Large intestine (tissue), 3 donors: ENCODE results near the gene SLC2A1. TPM values are rescaled to one million over a fixed set of nuclear protein-coding genes. Genes with fewer than 3 reads are reported as not detected.
A peak's percentile ranks its signal among the peaks of the same experiment; 100 is the strongest.

ENCODE experiments used
- DNase-seq, 2 donors: peaks; one replicate each; pipeline versions ENCODE4 v3.0.0 to v3.0.0-alpha.2; 2013
- H3K27ac ChIP-seq: one replicate; pipeline ENCODE4 v1.5.1; 2013; ENCODE audit warnings: low read length
- H3K27me3 ChIP-seq: 2 replicates; pipeline ENCODE4 v1.6.1; 2013; ENCODE audit warnings: low read length; ENCODE audit not compliant: control insufficient read depth, insufficient read depth
- H3K36me3 ChIP-seq: 2 replicates; pipeline ENCODE4 v1.6.1; 2013; ENCODE audit warnings: low read length; ENCODE audit not compliant: control insufficient read depth, insufficient read depth
- H3K4me1 ChIP-seq: one replicate; pipeline ENCODE4 v1.6.1; 2013; ENCODE audit warnings: low read length; ENCODE audit not compliant: control insufficient read depth, insufficient read depth
- H3K4me3 ChIP-seq: one replicate; pipeline ENCODE4 v1.5.1; 2013; ENCODE audit warnings: low read length
- H3K9me3 ChIP-seq: one replicate; pipeline ENCODE4 v1.6.1; 2013; ENCODE audit warnings: mild to moderate bottlenecking, low read depth, low read length, moderate library complexity; ENCODE audit not compliant: control insufficient read depth
- WGBS: methylation state at CpG from one replicate; pipeline ENCODE4 v1.1.5; 2013; ENCODE audit warnings: low lambda C conversion rate; ENCODE audit not compliant: insufficient coverage; 5-methylcytosine and 5-hydroxymethylcytosine counted together
- polyA plus RNA-seq: library from polyadenylated mRNA; unstranded; fragments of 120-200 nt; gene quantifications from one replicate; pipeline ENCODE4 v1.2.1, GENCODE V29; 2013

The SLC2A1 gene
- polyA plus RNA-seq, 1 donor: 58.7 TPM

DNA sequence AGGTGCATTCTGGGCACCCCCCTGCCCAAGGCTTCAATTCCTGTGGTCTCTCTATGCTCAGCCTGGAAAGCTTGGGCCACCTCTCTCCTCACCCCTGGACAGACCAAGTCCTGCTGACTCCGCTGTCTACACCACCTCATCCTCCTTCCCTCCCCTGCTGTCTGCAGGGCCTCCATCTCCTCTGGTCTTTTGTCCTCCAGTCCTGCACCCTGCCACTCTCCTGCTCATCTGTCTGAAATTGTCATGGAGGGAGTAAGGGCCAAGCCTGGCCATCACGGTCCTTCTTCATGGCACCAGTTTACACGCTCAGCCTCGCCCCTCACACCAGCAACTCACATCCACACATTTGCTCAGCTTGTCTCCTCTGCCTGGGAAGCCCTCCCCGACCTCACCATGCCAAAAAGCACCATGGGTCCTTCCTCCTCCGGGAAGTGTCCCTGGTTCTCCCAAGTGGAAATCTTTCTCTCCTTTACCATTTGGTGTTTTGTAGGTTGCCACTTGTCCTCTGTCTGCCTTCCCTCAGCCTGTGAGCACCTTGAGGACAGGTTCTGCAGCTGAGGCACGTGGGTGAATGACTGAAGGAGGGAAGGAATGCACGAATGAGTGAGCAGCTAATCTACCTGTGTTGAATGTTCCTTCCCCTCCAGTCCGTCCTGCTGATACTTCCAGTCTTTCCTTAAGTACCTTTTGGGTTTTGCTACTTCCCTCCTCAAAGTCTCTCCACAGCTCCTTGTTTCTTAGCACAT is 2.1 kb upstream of the SLC2A1 start:
- no peak for DNase-seq
- Histone ChIP-seq H3K27me3 (no peaks in the 10 kb centered on the region), H3K9me3 (no peaks in the 10 kb centered on the region), H3K4me3 (no peak overlapping the region), H3K27ac (no peak overlapping the region), H3K36me3 (no peaks in the 10 kb centered on the region), H3K4me1 (peaks cover 38% of the 10 kb centered on the region)
- 100% methylated on average over 1 of the region's 9 CpGs for WGBS

- H3K27me3 ChIP-seq: no peaks in the 10 kb centered on the region
- DNase-seq: no peak
- no peaks in the 10 kb centered on the region for H3K36me3 ChIP-seq
- peaks cover 32% of the 10 kb centered on the region for H3K4me1 ChIP-seq
- no peak overlapping the region for H3K4me3 ChIP-seq
- no peaks in the 10 kb centered on the region for H3K9me3 ChIP-seq
- H3K27ac ChIP-seq: no peak overlapping the region
- no CpG with 5 or more reads among the region's 1 CpG for WGBS
These were observed 1.4 kb upstream of the SLC2A1 start for GRCh38 chr1:42960122-42960390.

DNA sequence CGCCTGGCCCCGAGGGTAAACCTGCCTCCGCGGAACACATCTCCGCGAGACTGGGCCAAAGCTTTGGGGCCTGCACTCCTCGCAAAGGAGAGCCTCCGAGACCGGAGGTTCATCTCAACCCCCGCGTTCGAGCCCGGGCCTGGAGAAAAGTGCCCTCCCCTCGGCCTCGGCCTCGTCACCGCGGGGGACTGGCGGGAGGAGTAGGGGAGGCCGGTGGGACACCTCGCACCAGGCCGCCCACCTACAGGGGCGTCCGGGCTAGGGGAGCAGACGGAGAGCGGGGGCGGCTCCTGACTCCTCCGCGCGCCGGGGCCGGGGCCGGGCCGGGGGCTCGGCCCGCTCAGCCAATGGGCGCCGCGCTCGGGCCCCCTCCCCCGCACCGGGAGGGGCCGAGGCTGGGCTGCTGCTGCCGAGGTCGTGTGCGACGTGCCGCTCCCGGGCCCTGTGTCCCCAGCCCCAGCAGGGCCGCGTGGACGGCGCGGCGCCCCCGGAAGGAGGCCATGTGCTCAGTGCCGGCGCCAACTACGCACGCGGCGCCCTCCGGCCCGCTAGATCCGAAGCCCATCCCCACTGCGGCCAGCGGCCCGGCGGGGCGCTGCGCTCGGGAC is 684 bp downstream of the SLC2A1 start:
- Histone ChIP-seq H3K4me3 (peak overlapping the region; percentile 91), H3K4me1 (peaks cover 31% of the 10 kb centered on the region), H3K9me3 (no peaks in the 10 kb centered on the region), H3K27ac (peak overlapping the region; percentile 89), H3K27me3 (no peaks in the 10 kb centered on the region), H3K36me3 (peaks cover 2% of the 10 kb centered on the region)
- no CpG with 5 or more reads among the region's 72 CpGs for WGBS
- DNase-seq: peak; percentile 80 to 89

DNA sequence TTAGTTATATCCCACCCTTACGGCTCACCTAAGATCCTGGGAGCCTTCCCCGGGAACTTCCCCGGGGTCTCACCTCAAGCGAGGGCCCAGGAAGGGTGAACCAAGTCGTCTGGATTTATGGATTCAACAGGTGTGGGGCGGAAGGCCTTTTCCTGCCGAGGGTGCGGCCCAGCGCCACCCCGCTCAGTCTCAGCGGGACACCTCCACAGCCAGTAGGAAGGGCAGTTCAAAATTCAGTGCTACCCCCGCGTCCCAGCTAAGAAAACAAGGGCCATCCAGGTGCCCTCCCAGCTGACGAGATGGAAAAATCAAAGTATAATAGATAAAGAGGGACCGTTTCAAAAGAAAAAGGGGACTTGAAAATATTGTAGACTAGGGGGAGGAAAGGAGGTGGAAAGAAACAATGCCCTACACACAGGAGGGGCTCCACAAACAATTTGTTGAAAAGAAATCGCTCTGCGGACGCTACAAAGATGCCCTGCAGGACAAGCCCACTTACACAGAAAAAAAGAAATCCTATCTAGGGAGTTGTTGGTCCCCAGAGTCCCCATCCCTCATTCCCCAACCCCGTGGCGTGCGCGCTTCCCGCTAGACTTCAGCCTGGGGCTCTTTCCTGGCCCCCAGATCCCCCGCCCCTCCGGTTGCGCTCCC is 1.3 kb downstream of the SLC2A1 start:
- H3K4me3 ChIP-seq: peak overlapping the region; percentile 91
- peak in 1 of 2 donors; percentile 72 for DNase-seq
- peak overlapping the region; percentile 89 for H3K27ac ChIP-seq
- no peaks in the 10 kb centered on the region for H3K27me3 ChIP-seq
- H3K36me3 ChIP-seq: peaks cover 4% of the 10 kb centered on the region
- no peaks in the 10 kb centered on the region for H3K9me3 ChIP-seq
- H3K4me1 ChIP-seq: peaks cover 30% of the 10 kb centered on the region
- WGBS: 7% methylated on average over 2 of the region's 26 CpGs

GRCh38 chr1:42956739-42957138 is 1.9 kb downstream of the SLC2A1 start:
- Histone ChIP-seq H3K9me3 (no peaks in the 10 kb centered on the region), H3K27me3 (no peaks in the 10 kb centered on the region), H3K36me3 (peaks cover 10% of the 10 kb centered on the region), H3K4me1 (peaks cover 27% of the 10 kb centered on the region), H3K4me3 (peak overlapping the region; percentile 91), H3K27ac (peak overlapping the region; percentile 89)
- no peak for DNase-seq
- WGBS: no CpG with 5 or more reads among the region's 3 CpGs

DNA sequence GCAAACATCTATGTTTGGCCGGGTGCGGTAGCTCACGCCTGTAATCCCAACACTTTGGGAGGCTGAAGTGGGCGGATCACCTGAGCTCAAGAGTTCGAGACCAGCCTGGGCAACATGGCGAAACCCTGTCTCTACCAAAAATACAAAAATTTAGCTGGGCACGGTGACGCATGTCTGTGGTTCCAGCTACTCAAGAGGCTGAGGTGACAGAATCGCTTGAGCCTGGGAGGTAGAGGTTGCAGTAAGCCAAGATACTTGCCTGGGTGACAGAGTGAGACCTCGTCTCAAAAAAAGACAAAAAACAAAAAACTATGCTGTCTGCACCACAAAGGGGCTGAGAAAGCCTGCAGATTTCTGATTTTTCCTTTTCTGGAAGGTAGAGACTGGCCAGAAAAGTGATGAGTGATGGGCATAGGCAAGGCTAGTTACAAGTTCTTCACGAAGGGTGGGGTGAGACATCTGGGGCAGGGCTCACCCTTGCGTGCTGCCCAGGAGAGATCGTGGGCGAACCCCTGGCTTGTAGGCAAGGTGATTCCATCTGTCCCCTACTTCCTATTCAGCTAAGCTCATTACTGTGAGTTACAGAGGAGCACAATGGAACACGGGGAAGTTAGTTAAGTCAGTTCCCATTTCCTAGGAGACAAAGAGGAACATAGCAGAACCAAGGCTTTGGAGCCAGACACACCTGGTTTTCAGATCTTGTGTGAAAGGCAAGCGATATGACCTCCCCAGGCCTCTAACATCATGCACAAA is 3.2 kb downstream of the SLC2A1 start:
- Histone ChIP-seq H3K36me3 (peaks cover 13% of the 10 kb centered on the region), H3K27me3 (no peaks in the 10 kb centered on the region), H3K27ac (no peak overlapping the region), H3K4me3 (no peak overlapping the region), H3K9me3 (no peaks in the 10 kb centered on the region), H3K4me1 (peaks cover 23% of the 10 kb centered on the region)
- 80% methylated on average over 1 of the region's 16 CpGs for WGBS
- no peak for DNase-seq

GRCh38 chr1:42953182-42954180 is 5.2 kb downstream of the SLC2A1 start:
- no peaks in the 10 kb centered on the region for H3K9me3 ChIP-seq
- H3K27me3 ChIP-seq: no peaks in the 10 kb centered on the region
- H3K27ac ChIP-seq: peak overlapping the region; percentile 25
- H3K4me3 ChIP-seq: no peak overlapping the region
- DNase-seq: no peak
- peaks cover 13% of the 10 kb centered on the region for H3K36me3 ChIP-seq
- WGBS: no CpG with 5 or more reads among the region's 13 CpGs
- peaks cover 29% of the 10 kb centered on the region for H3K4me1 ChIP-seq

DNA sequence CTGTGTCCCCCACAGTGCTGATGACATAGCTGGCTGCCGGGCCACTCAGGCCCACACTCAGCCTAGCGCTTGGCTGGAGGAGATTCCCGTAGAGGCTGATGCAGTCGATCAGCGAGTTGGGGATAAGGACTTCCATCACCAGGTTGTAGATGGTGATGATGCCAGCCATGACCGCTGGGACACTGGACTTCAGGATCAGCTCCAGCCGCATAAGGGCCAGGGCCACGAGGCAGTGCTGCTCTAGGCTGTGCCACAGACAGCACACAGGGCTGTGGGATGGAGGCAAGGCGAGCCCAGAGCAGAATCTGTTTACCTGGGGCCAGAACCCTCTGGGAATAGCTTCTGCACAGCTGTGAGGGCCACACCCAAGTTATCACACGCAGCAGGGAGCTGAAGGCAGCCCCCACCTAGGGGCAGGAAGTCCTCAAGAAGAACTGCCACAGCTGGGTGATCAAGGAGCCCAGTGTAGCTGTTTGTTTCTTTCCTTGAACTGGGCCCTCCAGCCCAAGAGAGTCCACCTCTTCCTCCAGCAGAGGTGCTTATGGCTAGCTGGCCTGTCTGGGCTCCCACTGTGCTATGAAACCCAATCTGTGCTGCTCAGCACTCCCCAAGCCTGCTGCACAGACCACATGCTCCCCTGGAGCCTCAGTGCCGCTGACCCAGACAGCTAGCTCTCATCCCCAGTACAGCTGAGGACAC is 6.2 kb downstream of the SLC2A1 start:
- no CpG with 5 or more reads among the region's 11 CpGs for WGBS
- peaks cover 29% of the 10 kb centered on the region for H3K4me1 ChIP-seq
- no peak for DNase-seq
- no peaks in the 10 kb centered on the region for H3K27me3 ChIP-seq
- H3K36me3 ChIP-seq: peaks cover 18% of the 10 kb centered on the region
- no peak overlapping the region for H3K4me3 ChIP-seq
- H3K9me3 ChIP-seq: no peaks in the 10 kb centered on the region
- H3K27ac ChIP-seq: peak overlapping the region; percentile 25

DNA sequence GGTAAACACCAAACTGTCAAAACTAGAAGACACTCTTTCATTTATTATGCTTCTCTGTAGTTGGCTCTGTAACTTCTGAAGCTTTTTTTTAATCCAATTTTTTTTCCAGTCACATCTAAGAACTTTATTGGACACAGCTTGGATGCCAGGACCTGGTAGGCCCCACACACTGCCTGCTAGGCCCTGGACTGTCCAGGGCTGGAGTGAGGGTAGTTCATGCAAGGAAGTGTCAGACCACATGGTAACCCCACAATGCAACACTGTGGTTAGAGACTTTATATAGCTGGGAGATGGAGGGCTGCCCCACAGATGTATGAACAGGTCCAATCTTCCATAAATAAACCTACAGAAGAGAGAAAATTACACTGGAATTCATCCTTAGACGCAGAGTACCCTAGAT is 7.1 kb downstream of the SLC2A1 start:
- WGBS: no CpG with 5 or more reads among the region's 1 CpG
- Histone ChIP-seq H3K9me3 (no peaks in the 10 kb centered on the region), H3K27me3 (no peaks in the 10 kb centered on the region), H3K36me3 (peaks cover 26% of the 10 kb centered on the region), H3K4me1 (peaks cover 29% of the 10 kb centered on the region), H3K27ac (no peak overlapping the region), H3K4me3 (no peak overlapping the region)
- DNase-seq: no peak
